IMR-90 (cell line): Measurements from ENCODE around the gene RTBDN.

Experiments
- BHLHE40 ChIP-seq: fragments of 150-350 bp; IDR thresholded peaks from 2 replicates; pipeline ENCODE4 v1.6.1; 2016; ENCODE audit warnings: mild to moderate bottlenecking, low read depth, low read length
- CEBPB ChIP-seq: IDR thresholded peaks from 2 replicates; pipeline ENCODE4 v1.6.1; 2012; ENCODE audit warnings: low read depth, low read length, improper control_type of control experiment
- CHD1 ChIP-seq: IDR thresholded peaks from 2 replicates; pipeline ENCODE4 v1.6.1; 2012; ENCODE audit warnings: low read depth, low read length, improper control_type of control experiment
- CTCF ChIP-seq: conservative IDR thresholded peaks from 2 replicates; pipeline ENCODE4 v1.5.1; 2012; ENCODE audit warnings: mild to moderate bottlenecking, low read depth, low read length, improper control_type of control experiment
- ELK1 ChIP-seq: fragments of 150-350 bp; IDR thresholded peaks from 2 replicates; pipeline ENCODE4 v1.6.1; 2016; ENCODE audit warnings: low read depth, mild to moderate bottlenecking, low read length, moderate library complexity, borderline replicate concordance
- FOS ChIP-seq: fragments of 150-350 bp; IDR thresholded peaks from 2 replicates; pipeline ENCODE4 v1.6.1; 2016; ENCODE audit warnings: low read depth, low read length
- MAFK ChIP-seq: IDR thresholded peaks from 2 replicates; pipeline ENCODE4 v1.6.1; 2012; ENCODE audit warnings: low read depth, low read length, improper control_type of control experiment
- MXI1 ChIP-seq: IDR thresholded peaks from 2 replicates; pipeline ENCODE4 v1.6.1; 2012; ENCODE audit warnings: low read depth, mild to moderate bottlenecking, low read length, moderate library complexity, borderline replicate concordance
- NFE2L2 ChIP-seq: fragments of 150-350 bp; IDR thresholded peaks from 2 replicates; pipeline ENCODE4 v1.6.1; 2016; ENCODE audit warnings: low read depth, mild to moderate bottlenecking, low read length
- POLR2A ChIP-seq: IDR thresholded peaks from 2 replicates; pipeline ENCODE4 v1.6.1; 2012; ENCODE audit warnings: mild to moderate bottlenecking, low read depth, low read length
- USF2 ChIP-seq: fragments of 150-350 bp; IDR thresholded peaks from 2 replicates; pipeline ENCODE4 v1.6.1; 2017; ENCODE audit warnings: mild to moderate bottlenecking, antibody characterized with exemption, low read length, low read depth

GRCh38 chr19:12833418-12833737, 1.0 kb downstream of the RTBDN start:
- no peak for TF ChIP-seq CTCF
- no peak for TF ChIP-seq MXI1
- TF ChIP-seq CHD1, result no peak
- no peak for TF ChIP-seq ELK1
- TF ChIP-seq POLR2A, result no peak
- no peak for TF ChIP-seq FOS
- no peak for TF ChIP-seq MAFK
- no peak for TF ChIP-seq BHLHE40
- TF ChIP-seq USF2, result no peak
- no peak for TF ChIP-seq NFE2L2
- no peak for TF ChIP-seq CEBPB
